GM18951 (cell line): ENCODE measurements around the gene MICAL2.

ENCODE experiments used
- POLR2A ChIP-seq: IDR thresholded peaks from 4 replicates; pipeline ENCODE4 v1.6.1; 2011; ENCODE audit warnings: mild to moderate bottlenecking; ENCODE audit not compliant: insufficient read length, insufficient read depth; ENCODE audit errors: extremely low read depth
- in situ Hi-C: fragments of 300-500 bp; cut with MboI; formaldehyde crosslinking; loops from one replicate; pipeline ENCODE4 v1.12.0; 2022; ENCODE audit warnings: low sequenced_read_pairs, mixed read lengths, inconsistent platforms; ENCODE audit not compliant: unreplicated experiment

Gene MICAL2

GRCh38 chr11:12291766-12292165 lies 181.4 kb downstream of the MICAL2 start:
- in situ Hi-C loops: loop anchor here (25.0 kb wide), 1 partner anchor 479 kb away; no protein-coding TSS in a partner anchor
- no peak for TF ChIP-seq POLR2A

GRCh38 chr11:12292766-12293165 lies 182.4 kb downstream of the MICAL2 start:
- in situ Hi-C loops: loop anchor here (25.0 kb wide), 1 partner anchor 480 kb away; no protein-coding TSS in a partner anchor
- no peak for TF ChIP-seq POLR2A

- in situ Hi-C loops: loop anchor here (25.0 kb wide), 1 partner anchor 481 kb away; no protein-coding TSS in a partner anchor
- no peak for TF ChIP-seq POLR2A
Observed at GRCh38 chr11:12293486-12293885, 183.1 kb downstream of the MICAL2 start.

GRCh38 chr11:12294613-12295012 lies 184.2 kb downstream of the MICAL2 start:
- in situ Hi-C loops: loop anchor here (25.0 kb wide), 1 partner anchor 482 kb away; no protein-coding TSS in a partner anchor
- no peak for TF ChIP-seq POLR2A

GRCh38 chr11:12295943-12296342 lies 185.6 kb downstream of the MICAL2 start:
- TF ChIP-seq POLR2A: no peak
- in situ Hi-C loops: loop anchor here (25.0 kb wide), 1 partner anchor 484 kb away; no protein-coding TSS in a partner anchor

GRCh38 chr11:12298610-12299009 lies 188.2 kb downstream of the MICAL2 start:
- in situ Hi-C loops: loop anchor here (25.0 kb wide), 1 partner anchor 486 kb away; no protein-coding TSS in a partner anchor
- TF ChIP-seq POLR2A: no peak

GRCh38 chr11:12301379-12301778 lies 191.0 kb downstream of the MICAL2 start:
- TF ChIP-seq POLR2A: no peak
- in situ Hi-C loops: no loop called here

- no peak for TF ChIP-seq POLR2A
- in situ Hi-C loops: no loop called here
Observed at GRCh38 chr11:12303421-12304149, 193.2 kb downstream of the MICAL2 start.

- in situ Hi-C loops: no loop called here
- no peak for TF ChIP-seq POLR2A
Observed at GRCh38 chr11:12306830-12307229, 196.4 kb downstream of the MICAL2 start.

- in situ Hi-C loops: no loop called here
- no peak for TF ChIP-seq POLR2A
Observed at GRCh38 chr11:12312132-12312531, 201.7 kb downstream of the MICAL2 start.
